Tibial nerve (tissue), 4 donors: ENCODE data around the gene TRIM27. TPM values are rescaled to one million over a fixed set of nuclear protein-coding genes. Genes with fewer than 3 reads are reported as not detected.

Source experiments
- small RNA-seq: library from RNA; depleted of rRNA; stranded (forward); fragments of <200 nt; gene quantifications from one replicate; pipeline ENCODE3, GENCODE V24; 2016
- total RNA-seq, 4 donors: library from RNA; depleted of rRNA; stranded (reverse); fragments of >200 nt; gene quantifications; one replicate each; pipeline ENCODE4 v1.1.0, GENCODE V29; 2016

Gene TRIM27
- total RNA-seq, 4 donors from 2014 or later, result 57.5 to 90.9 (median 72.4) TPM

Small RNA genes lying within 50 kb of the gene (small RNA-seq; reads per million reads assigned to genes)
- gene RNU6-930P, result not detected

Other genes starting within 250 kb of the TRIM27 start
- 1 to 10 TPM in 3 of 4 donors, under 1 TPM in 1; 0.84 to 3.7 (median 1.6) TPM for gene ZNF311, start 81.3 kb upstream of the TRIM27 start, total RNA-seq
- not detected for gene OR2W1, start 121.2 kb upstream of the TRIM27 start, total RNA-seq
- gene OR2B3, start 163.3 kb upstream of the TRIM27 start, total RNA-seq, result not detected
- not detected for gene OR2J1, start 175.5 kb upstream of the TRIM27 start, total RNA-seq
- not detected for gene OR2J3, start 184.1 kb upstream of the TRIM27 start, total RNA-seq
- gene OR2J2, start 246.9 kb upstream of the TRIM27 start, total RNA-seq, result not detected